ENCODE measurements around the gene PRKAG1.
A peak's percentile ranks its signal among the peaks of the same experiment; 100 is the strongest.
"Not testable (repeated sequence)": the region's sequence is repeated elsewhere in the genome, so short reads cannot be mapped to it uniquely, and the experiment has no call there.

PRKAG1 gene

DNA sequence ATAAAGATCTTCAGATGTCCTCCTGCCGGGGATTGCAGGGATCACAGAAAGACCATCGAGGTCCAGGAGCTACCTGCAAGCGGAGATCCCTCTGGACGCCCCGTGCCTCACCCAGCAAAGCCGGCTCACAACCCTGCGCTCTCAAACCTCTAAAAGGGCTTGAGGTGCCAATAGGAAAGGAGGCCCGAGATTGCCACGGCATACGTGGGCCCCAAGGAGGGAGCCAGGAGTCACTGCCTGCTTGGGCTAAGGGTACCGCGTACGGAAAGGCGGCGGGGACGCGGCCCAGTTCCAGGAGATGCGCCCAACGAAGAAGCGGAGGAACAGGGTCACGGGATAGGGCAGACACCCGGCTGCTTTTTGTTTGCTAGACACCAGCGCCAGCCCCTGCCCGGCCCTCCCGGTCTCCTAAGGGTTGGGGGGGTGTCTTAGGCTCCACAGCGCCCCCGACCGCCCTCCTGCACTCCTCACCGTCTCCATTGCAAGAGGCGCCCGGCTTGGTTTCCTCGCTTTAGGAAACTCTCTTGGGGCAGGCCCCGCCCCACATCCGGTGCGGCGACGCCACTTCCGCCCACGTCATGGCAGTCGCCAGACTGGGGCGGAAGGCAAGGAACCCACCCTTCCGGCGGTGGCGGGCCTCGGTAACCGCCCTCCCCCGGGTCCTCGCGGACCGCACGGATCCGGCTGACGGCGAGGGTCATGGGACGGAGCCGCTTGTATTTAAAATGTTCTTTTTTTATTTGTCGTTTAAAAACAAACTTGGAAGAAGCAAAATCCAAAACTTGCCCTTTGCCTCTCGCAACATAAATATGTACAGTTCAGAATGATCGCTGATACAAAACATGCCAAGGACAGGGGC lies at the start of gene PRKAG1:
TSS of gene PRKAG1 (minus strand) at position 516 of the 859 bp plus-strand sequence. CDS start at position 480, 36 bp downstream.
- peak; percentile 93 for DNase-seq

DNA sequence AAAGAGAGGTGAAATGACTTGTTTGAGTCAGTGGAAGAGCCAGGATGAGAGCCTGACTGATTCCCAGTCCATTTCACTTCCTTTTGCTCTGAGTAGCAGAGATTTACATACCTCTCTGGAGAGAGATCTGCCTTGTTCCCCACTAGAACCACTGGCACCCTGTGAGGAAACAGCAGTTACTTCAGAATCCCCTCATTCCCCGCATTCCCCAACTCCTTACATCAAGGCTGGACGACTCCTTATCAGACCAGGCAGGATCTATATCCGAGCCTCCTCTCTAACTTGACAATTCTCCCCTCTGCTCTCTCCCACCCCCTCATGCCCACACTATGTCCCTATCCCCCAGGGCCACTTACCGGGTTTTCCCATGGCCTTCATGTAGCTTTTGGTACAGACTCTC lies 47.5 kb upstream of the PRKAG1 start:
- DNase-seq = no peak

DNA sequence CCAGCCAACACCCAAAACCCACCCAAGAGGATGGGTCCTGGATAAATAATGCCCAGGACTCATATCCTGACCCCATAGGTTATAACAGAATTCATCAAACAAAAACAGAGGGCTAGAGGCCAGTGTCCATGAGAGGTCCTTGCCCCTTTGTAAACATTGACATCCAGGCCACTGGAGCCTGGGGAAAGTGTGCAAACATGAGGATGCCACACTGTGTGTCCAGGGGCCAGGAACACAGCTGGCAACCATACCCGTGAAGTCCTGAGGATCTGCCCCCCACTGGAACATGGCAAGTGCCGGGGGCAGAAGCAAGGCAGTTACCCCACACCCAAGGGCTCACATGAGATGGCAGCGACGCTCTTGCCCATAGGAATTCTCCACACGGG lies 46.2 kb upstream of the PRKAG1 start:
- no peak for DNase-seq

DNA sequence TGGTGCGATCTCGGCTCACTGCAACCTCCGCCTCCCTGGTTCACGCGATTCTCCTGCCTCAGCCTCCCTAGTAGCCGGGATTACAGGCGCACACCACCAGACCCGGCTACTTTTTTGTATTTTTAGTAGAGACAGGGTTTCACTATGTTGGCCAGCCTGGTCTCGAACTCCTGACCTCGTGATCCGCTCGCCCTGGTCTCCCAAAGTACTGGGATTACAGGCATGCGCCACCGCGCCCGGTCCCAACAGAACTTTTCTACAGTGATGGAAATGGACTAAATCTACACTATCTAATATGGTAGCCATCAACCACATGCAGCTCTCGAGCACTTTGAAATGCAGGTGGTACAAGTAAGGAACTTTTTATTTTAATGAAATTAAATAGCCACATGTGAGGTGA lies 43.3 kb upstream of the PRKAG1 start:
- not testable (repeated sequence) for DNase-seq

DNA sequence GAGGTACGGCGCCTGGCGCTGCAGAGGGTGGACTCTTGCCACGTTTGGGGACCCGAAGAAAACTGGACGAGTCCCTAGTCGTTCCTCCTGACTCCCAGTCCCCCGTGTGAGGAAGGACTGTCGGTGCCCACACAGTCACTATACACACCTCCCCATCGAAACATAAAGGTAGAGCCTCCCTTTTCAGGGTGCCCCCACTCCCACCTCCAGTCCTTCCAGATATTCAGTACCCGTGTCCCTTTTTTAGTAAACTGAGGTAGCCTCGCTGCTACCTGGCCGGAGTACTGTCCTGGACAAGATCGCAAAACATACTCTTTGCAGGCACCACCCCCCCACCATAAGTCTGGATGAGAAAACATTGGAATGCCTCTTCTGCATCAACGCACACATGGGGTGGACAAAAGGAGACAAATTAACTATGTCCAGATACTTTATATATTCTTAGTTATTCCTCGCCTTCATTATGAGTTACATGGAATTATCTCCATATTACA lies 42.6 kb upstream of the PRKAG1 start:
- no peak for DNase-seq

DNA sequence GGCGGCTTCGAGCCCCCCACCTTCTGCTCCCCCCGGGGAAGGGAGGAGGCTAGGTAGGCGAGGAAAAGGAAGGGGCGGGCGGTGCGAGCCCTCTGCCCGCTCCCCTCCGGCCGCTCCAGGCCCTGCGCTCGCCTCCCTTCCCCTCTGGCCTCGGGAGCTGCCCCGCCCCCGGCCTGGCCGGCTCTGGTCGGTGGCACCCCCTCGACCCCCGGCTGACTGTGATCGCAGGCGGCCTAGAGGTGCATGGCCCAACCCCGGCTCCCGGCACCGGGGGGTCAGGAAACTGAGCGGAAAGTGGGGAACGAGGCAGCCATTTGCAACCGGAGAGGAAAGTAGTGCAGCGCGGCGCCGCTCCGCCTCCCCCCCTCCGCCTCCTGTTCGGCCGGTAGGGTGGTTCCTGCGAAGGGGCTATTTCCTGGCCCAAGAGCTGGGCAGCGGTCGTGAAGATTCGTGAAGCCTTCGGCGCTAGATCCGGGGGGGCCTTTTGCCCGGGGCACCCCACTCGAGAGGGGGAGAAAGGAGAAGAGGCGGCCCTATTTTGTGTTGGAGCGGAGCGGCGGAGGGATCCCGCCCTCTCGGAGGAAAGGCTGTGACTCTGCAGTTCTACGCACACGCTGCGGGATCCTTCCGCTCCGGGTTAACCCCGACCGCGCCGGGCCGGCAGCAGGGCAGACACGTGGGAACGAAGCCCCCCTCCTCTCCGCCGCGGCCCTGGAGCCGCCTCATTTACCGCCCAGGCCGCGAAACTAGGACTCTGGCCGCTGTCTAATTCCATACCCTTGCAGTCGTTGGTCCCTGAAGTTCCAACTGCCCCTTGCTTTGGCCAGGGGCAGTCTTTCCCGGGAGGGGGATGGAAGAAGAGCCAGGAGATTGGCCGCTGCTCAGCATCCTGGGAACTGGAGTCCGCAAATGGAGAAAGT lies 41.9 kb upstream of the PRKAG1 start, which contains the start of gene KMT2D:
TSS of gene KMT2D (minus strand) at position 558 of the 920 bp plus-strand sequence. CDS start 5,470 bp downstream, outside the sequence.
- DNase-seq = peak; percentile 82

DNA sequence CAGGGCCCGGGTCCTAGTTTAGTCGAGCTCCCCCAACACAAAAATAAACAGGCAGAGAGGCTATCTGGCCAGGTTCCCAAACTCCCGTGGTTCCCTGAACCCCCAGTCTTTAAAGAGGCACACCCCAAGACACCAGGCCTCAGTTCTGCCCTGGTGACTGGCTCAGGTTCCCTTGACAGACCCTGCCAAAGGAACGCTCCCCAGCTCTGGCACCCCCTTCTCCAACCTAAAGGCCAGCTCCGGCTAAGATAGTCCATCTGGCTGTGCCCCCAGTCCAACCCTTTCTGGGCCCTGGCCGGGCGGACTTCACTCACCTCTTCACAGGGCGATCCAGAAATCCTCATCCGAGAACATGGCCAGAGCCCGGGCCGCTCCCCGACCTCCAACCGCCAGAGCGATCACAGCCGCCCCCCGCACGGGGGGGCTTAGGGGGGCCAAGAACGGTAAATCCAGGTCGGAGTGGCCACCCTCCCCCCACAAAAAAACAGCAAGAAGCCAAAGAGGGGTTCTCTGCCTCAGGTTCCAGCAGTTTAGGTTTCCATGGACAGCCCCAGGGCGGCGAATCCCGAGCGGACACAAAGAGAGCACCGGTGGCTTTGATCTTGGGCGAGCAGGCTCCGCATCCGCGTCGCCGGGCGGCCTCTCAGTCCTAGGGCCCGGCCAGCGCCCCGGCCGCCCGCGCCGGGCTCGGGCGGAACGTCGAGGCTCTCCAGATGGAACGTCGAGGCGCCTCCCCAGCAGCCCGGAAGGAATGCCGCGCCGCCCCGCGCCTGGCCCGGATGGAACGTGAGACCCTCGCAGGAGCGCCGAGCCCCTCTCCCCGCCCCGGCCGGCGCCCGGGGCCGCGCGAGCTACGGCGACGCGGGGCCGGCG lies 41.0 kb upstream of the PRKAG1 start:
- DNase-seq = no peak

DNA sequence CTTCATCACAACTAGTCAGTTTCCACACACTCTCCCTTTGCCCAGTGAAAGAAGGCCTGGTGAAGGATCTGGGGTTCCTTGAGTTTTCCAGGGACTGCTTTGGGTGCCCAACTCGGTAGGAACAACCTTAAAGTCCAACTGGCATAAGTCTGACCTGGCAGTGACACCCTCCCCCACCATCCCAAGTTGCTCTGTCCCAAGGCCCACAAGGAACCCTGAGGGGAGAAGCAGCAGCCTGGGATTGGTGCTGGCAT lies 40.4 kb upstream of the PRKAG1 start:
- no peak for DNase-seq

DNA sequence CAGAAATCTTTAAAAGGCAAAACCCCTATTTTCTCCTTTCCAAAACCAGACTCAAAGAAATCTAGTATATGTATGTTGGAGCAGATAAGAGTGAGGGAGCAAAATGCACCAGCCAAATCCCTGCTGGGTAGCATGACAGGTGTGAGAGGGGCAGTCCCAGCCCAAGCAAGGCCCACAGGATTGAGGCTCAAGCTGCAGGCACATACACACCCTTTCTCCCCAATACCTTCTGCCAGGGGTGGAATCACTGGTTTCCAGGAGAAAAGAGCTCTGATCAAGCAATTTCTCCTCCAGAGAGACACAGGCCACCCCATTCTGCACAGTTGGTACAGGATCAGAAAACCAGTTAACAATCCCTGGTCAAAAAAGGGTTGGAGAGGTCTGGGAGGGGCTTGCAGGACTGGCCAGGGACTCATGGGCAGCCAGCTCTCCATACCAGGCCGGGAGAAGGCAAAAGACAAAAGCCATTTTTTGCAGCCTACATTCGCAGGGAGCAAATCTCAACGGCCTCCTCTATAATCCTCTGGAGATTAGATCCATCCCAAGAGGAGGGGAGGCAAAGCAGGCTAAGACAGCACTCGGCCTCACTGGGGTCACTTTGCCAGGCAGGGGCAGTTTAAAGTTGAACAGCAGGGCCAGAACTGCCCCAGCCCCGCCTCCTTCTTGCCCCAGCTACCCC lies 39.9 kb upstream of the PRKAG1 start:
- no peak for DNase-seq

DNA sequence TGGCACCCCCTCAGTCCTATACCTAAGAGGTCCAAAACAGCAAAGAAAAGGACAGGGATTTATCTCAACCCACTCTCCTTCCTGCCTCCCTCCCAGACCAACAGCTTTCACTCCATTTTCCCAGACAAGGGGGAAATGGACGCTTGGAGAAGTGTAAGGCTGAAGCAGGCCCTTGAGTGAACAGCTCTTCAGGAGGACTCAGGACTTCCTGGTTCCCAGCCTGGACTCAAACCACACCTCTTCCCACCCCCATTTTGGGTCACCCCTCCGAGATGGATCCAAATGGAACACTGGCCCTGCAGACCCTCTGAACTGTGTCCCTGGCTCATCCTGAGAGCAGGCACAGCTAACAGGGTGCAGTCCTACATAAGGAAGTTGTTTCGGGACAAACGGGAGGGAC lies 39.3 kb upstream of the PRKAG1 start:
- DNase-seq = peak; percentile 76

DNA sequence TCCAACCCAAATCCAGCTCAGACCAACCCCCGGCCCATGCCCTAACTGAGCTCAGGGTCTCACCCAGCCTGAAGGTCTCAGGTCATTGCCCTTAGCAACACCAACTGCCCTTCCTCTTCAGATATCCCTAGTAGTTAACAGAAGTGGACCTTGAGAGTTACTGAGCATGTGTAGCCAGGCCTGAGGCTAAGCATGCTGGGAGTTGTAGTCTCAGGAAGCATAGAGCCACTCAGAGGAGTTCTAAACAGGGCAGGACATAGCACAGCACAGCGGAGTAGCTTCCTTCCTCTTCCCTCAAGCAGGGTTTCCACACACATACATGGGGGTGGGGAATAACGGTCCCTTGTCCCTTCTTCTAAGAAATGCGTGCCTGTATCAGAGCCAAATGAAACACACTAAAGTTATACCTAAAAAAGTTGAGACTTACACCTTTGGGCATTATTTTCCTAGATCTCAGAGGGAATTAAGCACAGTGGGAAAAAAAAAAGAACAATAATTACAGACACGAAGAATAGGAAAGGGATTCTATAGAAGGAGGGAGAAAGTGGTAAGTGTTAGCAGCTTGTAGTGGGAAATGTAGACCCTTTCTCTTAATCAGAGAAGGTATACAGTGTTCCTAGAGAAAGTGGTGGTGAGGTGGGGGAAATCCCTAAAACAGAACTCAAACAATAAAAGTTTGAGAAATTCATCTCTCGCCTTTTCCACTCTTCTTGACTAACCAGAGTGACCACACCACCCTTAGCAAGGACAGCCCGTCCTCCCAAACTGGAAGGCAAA lies 37.6 kb upstream of the PRKAG1 start:
- peak; percentile 22 for DNase-seq

DNA sequence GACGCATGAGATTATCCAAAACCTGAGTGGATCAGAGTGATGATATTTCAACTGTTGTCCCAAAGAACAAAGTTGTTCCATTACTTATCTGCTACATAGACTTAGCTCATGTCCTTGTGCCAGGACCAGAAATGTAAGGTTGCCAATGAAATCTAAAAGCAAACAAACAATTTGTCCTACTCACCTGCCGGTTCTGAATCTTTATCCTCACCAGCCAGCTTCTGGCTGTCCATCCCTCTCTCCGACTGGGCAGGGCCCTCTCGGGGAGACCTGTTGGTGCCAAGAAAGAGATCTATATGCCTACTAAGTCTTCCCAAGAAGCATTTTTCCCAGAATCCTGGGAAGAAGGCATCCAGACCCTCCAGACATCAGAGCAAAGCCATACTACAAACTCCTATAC lies 36.5 kb upstream of the PRKAG1 start:
- no peak for DNase-seq

DNA sequence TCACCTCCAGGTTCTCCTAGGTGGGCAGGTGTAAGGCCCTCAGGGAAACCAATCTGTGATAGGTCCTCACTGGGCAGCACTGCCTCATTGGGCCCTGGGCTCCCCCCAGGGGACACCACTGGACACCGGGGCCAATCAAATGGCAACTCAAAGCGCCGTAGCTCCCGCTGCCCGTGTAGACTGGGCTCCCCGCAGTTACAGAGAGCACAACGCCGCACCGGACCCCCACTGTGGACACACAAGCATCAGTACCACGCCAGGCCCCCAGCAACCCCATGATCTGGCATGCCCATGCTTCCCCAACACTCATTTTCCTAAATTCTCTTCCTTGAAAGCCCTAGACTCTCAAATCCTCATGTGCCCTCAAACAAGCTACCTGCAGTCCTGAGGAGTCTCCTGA lies 35.9 kb upstream of the PRKAG1 start:
- no peak for DNase-seq

DNA sequence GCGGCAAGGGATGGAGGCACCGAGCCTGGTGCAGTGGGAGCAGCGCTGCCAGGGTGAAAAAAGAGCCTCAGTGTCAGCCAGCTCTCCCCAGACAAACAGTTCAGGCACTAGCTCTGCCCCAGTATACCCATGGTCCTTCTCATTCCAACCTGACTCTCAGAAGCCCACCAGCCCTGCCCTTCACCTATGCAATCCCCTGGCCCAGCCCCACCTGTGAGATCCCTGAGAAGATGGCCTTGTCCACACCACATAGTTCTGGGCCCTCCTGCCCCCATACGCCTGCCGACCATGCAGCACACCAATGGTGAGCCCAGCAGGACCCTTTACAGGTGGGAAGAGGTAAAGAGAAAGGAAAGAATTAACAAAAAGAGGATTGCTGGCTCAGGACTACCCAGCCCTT lies 35.5 kb upstream of the PRKAG1 start:
- no peak for DNase-seq

DNA sequence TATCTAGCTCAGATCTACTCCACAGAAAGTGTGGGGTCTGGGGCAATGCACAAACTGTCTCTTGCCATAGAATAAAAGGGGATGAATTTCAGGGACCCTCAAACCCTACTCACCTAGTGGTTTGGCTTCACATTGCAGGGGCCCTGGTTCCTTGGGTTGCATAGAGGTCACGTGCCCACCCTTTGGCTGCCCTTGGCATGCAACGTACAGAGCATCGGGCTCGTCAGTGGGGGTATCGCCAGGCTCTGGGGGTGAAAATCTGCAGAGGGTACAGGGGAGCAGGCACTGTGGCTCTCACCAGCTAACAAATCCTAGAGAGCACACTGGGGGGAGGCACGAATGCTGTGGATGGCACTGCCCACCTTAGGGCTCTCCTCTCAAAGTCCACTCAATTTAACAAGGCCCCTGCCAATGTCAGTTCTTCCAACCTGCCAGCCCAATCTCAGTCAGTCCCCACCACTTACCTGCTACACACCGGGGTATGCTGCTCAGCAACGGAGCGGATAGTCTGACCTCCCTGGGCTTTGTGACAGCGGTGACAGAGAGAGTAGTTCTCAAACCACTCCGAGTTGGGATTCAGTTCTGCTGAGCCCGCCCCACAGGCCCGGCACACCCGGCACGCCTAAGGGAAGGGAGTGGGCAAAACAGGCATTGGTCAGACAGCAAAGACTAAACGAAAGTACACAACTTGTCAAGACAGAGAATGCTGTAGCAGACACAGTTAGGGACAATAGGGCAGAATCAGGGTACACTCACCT lies 34.1 kb upstream of the PRKAG1 start:
- no peak for DNase-seq

DNA sequence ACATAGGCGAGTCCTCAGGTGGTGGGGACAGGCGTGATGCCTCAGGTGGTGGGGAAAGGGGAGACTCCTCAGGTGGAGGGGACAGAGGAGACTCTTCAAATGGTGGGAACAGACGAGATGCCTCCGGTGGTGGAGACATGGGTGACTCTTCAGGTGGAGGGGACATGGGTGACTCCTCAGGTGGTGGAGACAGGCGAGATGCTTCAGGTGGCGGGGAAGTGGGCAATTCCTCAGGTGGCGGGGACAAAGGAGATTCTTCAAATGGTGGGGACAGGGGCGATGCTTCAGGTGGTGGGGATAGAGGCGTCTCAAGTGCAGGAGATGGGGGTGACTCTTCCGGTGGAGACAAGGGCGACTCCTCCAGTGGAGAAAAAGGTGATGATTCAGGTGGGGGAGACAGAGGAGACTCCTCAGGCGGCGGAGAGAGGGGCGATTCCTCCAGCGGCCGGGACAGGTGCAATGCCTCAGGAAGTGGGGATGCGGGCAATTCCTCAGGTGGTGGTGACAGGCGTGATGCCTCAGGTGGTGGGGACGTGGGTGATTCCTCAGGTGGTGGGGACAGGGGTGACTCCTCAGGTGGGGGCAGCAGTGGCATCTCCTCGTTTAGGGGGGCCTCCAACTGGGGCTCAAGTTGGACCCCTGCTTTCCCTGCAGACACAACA lies 33.3 kb upstream of the PRKAG1 start:
- DNase-seq = no peak

DNA sequence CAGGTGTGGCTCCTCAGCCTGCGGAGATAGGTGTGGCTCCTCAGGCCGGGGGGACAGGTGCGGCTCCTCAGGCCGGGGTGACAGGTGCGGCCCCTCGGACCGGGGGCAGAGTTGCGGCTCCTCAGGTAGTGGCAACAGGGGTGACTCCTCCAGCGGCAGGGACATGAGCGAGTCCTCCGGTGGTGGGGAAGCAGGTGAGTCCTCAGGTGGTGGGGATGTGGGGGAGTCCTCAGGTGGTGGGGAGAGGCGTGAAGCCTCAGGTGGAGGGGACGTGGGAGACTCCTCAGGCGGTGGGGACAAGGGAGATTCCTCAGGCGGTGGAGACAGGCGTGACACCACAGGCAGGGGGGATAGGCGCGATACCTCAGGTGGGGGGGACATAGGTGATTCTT lies 32.8 kb upstream of the PRKAG1 start:
- no peak for DNase-seq

DNA sequence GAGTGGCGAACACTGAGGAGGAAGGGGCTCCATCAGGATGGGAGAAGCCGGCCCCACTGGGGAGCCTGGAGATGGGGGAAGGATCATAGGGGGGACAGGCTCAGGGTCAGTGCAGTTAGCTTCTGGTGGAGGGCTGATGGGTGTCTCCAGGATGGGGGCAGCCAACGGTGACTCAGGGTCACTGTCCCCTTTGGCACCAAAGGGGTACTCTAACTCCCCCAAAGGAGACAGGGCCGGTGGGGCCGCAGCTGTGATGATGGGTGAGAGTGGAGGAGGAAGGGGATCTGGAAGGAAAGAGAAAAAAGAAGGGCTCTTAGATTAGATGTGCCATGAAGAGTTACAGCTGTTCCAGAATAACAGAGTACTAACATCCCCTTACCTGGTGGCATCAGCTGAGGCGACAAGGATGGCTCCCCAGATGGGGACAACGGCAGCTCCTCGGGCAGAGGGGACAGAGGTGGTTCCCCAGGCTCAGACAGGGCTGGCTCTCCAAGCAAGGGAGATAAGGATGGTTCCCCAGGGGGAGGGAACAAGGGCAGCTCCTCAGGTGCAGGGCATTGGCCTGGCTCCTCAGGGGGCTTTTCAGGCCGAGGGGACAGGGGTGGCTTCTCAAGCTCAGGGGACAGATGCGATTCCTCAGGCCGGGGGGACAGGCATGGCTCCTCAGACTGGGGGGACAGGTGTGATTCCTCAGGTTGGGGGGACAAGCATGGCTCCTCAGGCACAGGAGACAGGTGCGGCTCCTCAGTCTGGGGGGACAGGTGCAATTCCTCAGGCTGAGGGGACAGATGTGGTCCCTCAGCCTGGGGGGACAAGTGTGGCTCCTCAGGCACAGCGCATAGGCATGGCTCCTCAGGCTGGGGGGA lies 32.2 kb upstream of the PRKAG1 start:
- no peak for DNase-seq

DNA sequence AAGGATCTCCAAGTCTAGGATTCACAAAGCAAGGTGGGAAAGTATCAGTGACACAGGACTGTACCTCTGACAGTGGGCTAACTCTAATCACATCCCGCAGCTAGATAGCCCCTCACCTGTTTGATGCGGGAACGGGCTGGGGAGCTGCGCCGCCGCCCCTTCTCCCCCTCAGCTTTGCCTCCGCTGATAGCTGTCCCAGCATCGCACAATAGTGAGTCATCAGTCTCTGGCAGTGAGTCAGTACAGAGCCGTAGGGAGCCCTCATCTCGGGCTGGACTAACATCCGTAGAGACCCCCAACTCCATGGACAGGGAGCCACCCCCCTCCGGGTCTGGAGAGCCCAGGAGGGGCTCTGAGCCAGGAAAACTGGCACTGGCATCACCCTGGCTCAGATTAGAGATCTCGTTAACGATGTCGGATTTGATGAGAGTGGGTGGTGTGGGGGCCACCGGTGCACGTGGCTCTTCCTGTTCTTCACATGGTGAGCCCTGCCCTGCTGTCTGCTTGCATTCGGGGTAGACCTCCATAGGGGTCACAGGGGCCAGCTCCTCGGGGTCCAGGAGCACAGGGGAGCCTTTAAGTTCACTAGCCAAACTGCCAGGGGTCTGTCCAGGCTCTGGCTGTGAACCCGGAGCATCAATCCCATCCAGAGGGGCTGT lies 31.1 kb upstream of the PRKAG1 start:
- no peak for DNase-seq

Measured in NCI-H2029 (cell line).